Motor neuron (in vitro differentiated cells): ENCODE results near the gene AVP. TPM values are rescaled to one million over a fixed set of nuclear protein-coding genes. Genes with fewer than 3 reads are reported as not detected.
"Not testable (repeated sequence)": the region's sequence is repeated elsewhere in the genome, so short reads cannot be mapped to it uniquely, and the experiment has no call there.

ENCODE experiments used
- ATAC-seq, 8 experiments: fragments of 200-7000 bp; cut with Tn5 transposase; replicated peaks in 6 of 8; 2 replicates each; pipeline ENCODE4 v1.8.0; 2021; ENCODE audit warnings: mild to moderate bottlenecking in 8 of 8, moderate library complexity in 8 of 8
- H3K27ac ChIP-seq, 2 donors: fragments of 250-450 bp; sonication (Bioruptor Pico); 2 replicates each; pipeline ENCODE4 v1.9.0; 2021; ENCODE audit warnings: antibody characterized with exemption in 2 of 2, mild to moderate bottlenecking in 2 of 2, moderate library complexity in 1 of 2
- H3K4me1 ChIP-seq, 2 donors: fragments of 250-450 bp; sonication (Bioruptor Pico); replicated peaks in 1 of 2; 2 replicates each; pipeline ENCODE4 v1.6.1; 2021; ENCODE audit warnings: antibody characterized with exemption in 2 of 2, mild to moderate bottlenecking in 2 of 2, moderate library complexity in 1 of 2
- H3K4me3 ChIP-seq, 5 donors: fragments of 250-450 bp; sonication (Bioruptor Pico); 2 replicates each; pipeline ENCODE4 v1.9.0; 2021; ENCODE audit warnings: antibody characterized with exemption in 5 of 5, mild to moderate bottlenecking in 5 of 5, moderate library complexity in 4 of 5
- WGBS, 10 experiments: fragments of 450-650 bp; shearing (Covaris generic); methylation state at CpG; one replicate each; pipeline ENCODE4 v1.0.0; 2022; 5-methylcytosine and 5-hydroxymethylcytosine counted together
- in situ Hi-C, 9 experiments: fragments of 400-800 bp; cut with MboI; loops; one replicate each; pipeline ENCODE4 v1.15.0; 2021; ENCODE audit warnings: low sequenced_read_pairs in 9 of 9, low pct_unique_long_range_greater_than_20kb in 2 of 9; ENCODE audit not compliant: unreplicated experiment in 9 of 9
- total RNA-seq, 8 experiments: library from RNA; unstranded; fragments of 300-600 nt; gene quantifications; 2 replicates each; pipeline versions ENCODE4 v1.2.3 to v1.2.4, GENCODE V29; 2022

The AVP gene
- under 1 TPM in 1 of 8 experiments, not detected in 7; 0.22 TPM for total RNA-seq

GRCh38 chr20:3084283-3084985 lies at the start of gene AVP:
Gene AVP (minus strand): TSS chr20:3084724. CDS start chr20:3084674, 50 bp downstream.
- ATAC-seq = peak in 3 of 8 experiments; percentile 33 to 45 (median 39)
- H3K4me1 ChIP-seq = no peaks in the 10 kb centered on the region
- 0 to 60% methylated on average over 1 of the region's 28 CpGs; no CpG with 5 or more reads in 8 of the 10 experiments for WGBS, 10 experiments
- no peak within 1 kb of the TSS for H3K27ac ChIP-seq
- in situ Hi-C loops = no loop called here
- no peak within 1 kb of the TSS for H3K4me3 ChIP-seq

GRCh38 chr20:3134151-3134550 lies 49.6 kb upstream of the AVP start:
- 89 to 100% (median 96%) methylated on average over 1 to 3 of the region's 3 CpGs for WGBS, 10 experiments
- Histone ChIP-seq H3K27ac (no peak overlapping the region), H3K4me3 (no peak overlapping the region), H3K4me1 (no peaks in the 10 kb centered on the region)
- in situ Hi-C loops = no loop called here
- no peak for ATAC-seq

- Histone ChIP-seq H3K4me3 (no peak overlapping the region), H3K27ac (no peak overlapping the region), H3K4me1 (no peaks in the 10 kb centered on the region)
- ATAC-seq = peak in 2 of 8 experiments; percentile 27 to 60
- WGBS, 10 experiments = 69 to 96% (median 81%) methylated on average over 1 to 2 of the region's 2 CpGs; no CpG with 5 or more reads in 3 of the 10 experiments
- in situ Hi-C loops = no loop called here
These were observed 48.6 kb upstream of the AVP start for GRCh38 chr20:3133155-3133554.

GRCh38 chr20:3130051-3130600 lies 45.6 kb upstream of the AVP start:
- no peak overlapping the region for H3K4me3 ChIP-seq
- no peaks in the 10 kb centered on the region for H3K4me1 ChIP-seq
- no peak for ATAC-seq
- H3K27ac ChIP-seq = no peak overlapping the region
- in situ Hi-C loops = no loop called here
- WGBS, 10 experiments = 67 to 100% (median 94%) methylated on average over 1 to 2 of the region's 2 CpGs; no CpG with 5 or more reads in 1 of the 10 experiments

GRCh38 chr20:3129094-3129493 lies 44.6 kb upstream of the AVP start:
- in situ Hi-C loops = no loop called here
- 80 to 94% (median 91%) methylated on average over 1 to 3 of the region's 4 CpGs; no CpG with 5 or more reads in 7 of the 10 experiments for WGBS, 10 experiments
- no peak overlapping the region for H3K27ac ChIP-seq
- H3K4me3 ChIP-seq = no peak overlapping the region
- no peaks in the 10 kb centered on the region for H3K4me1 ChIP-seq
- no peak for ATAC-seq

- peak in 3 of 8 experiments; percentile 58 to 77 (median 59) for ATAC-seq
- in situ Hi-C loops = no loop called here
- H3K4me3 ChIP-seq = no peak overlapping the region
- no peaks in the 10 kb centered on the region for H3K4me1 ChIP-seq
- no peak overlapping the region for H3K27ac ChIP-seq
- WGBS, 10 experiments = 0 to 100% (median 80%) methylated on average over 1 to 6 of the region's 8 CpGs; no CpG with 5 or more reads in 4 of the 10 experiments
These were observed 43.9 kb upstream of the AVP start for GRCh38 chr20:3128275-3128984.

- no peak overlapping the region for H3K4me3 ChIP-seq
- in situ Hi-C loops = no loop called here
- no peak overlapping the region for H3K27ac ChIP-seq
- ATAC-seq = no peak
- WGBS, 10 experiments = 80 to 100% (median 100%) methylated on average over 1 of the region's 1 CpG; no CpG with 5 or more reads in 7 of the 10 experiments
- no peaks in the 10 kb centered on the region for H3K4me1 ChIP-seq
These were observed 42.0 kb upstream of the AVP start for GRCh38 chr20:3126527-3126859.

GRCh38 chr20:3125776-3126526 lies 41.4 kb upstream of the AVP start:
- 69 to 100% (median 85%) methylated on average over 2 to 4 of the region's 25 CpGs; no CpG with 5 or more reads in 5 of the 10 experiments for WGBS, 10 experiments
- H3K4me1 ChIP-seq, H3K4me3 ChIP-seq, H3K27ac ChIP-seq, ATAC-seq, in situ Hi-C loops: not testable (repeated sequence)

GRCh38 chr20:3124773-3125560 lies 40.4 kb upstream of the AVP start:
- H3K27ac ChIP-seq, ATAC-seq, in situ Hi-C loops, H3K4me3 ChIP-seq, H3K4me1 ChIP-seq: not testable (repeated sequence)
- WGBS, 10 experiments = 80% methylated on average over 2 of the region's 41 CpGs; no CpG with 5 or more reads in 9 of the 10 experiments

GRCh38 chr20:3124163-3124562 lies 39.6 kb upstream of the AVP start:
- H3K4me3 ChIP-seq, ATAC-seq, in situ Hi-C loops, H3K27ac ChIP-seq, H3K4me1 ChIP-seq: not testable (repeated sequence)
- WGBS, 10 experiments = 100% methylated on average over 1 of the region's 18 CpGs; no CpG with 5 or more reads in 9 of the 10 experiments

GRCh38 chr20:3123542-3123941 lies 39.0 kb upstream of the AVP start:
- ATAC-seq = no peak
- no peak overlapping the region for H3K27ac ChIP-seq
- H3K4me1 ChIP-seq = no peaks in the 10 kb centered on the region
- WGBS, 10 experiments = 80 to 100% (median 100%) methylated on average over 1 of the region's 1 CpG; no CpG with 5 or more reads in 3 of the 10 experiments
- in situ Hi-C loops = no loop called here
- no peak overlapping the region for H3K4me3 ChIP-seq

GRCh38 chr20:3121955-3122610 lies 37.6 kb upstream of the AVP start:
- H3K27ac ChIP-seq = no peak overlapping the region
- in situ Hi-C loops = no loop called here

More at GRCh38 chr20:3121955-3122610, 37.6 kb upstream of the AVP start:
- 94 to 100% (median 100%) methylated on average over 1 to 6 of the region's 12 CpGs; no CpG with 5 or more reads in 5 of the 10 experiments for WGBS, 10 experiments
- no peaks in the 10 kb centered on the region for H3K4me1 ChIP-seq
- H3K4me3 ChIP-seq = no peak overlapping the region
- ATAC-seq = no peak
